H1 (cell line): ENCODE results near the gene PLXNA4. TPM values are rescaled to one million over a fixed set of nuclear protein-coding genes. Genes with fewer than 3 reads are reported as not detected.

Experiments
- CTCF ChIA-PET: fragments of 300-600 bp; sonication (Branson Sonifier 250); formaldehyde crosslinking; loops from one replicate; lab custom pipeline; 2021; ENCODE audit not compliant: partially characterized antibody; lab: Charles Lee
- POLR2A ChIA-PET: fragments of 300-600 bp; sonication (Branson Sonifier 250); formaldehyde crosslinking; loops from one replicate; lab custom pipeline; 2021; ENCODE audit warnings: inconsistent platforms; ENCODE audit not compliant: partially characterized antibody; lab: Charles Lee
- DNase-seq, 2 experiments: peaks; one replicate each; pipeline versions ENCODE4 v3.0.0 to v3.0.0-alpha.2; 2010 to 2022; ENCODE audit warnings: low spot score in 2 of 2, low read depth in 1 of 2, mixed read lengths in 1 of 2
- FAIRE-seq: peaks from 2 replicates; lab custom pipeline; 2011; peaks lifted over from hg19 to GRCh38; lab: Jason Lieb, UNC
- H2AFZ ChIP-seq: 2 replicates; pipeline ENCODE4 v1.8.1; 2012; ENCODE audit warnings: low read length, inconsistent platforms
- H2AK5ac ChIP-seq: 2 replicates; pipeline ENCODE4 v1.6.1; 2013; ENCODE audit warnings: low read depth, low read length
- H2BK120ac ChIP-seq: replicated peaks from 2 replicates; pipeline ENCODE3; 2013; ENCODE audit warnings: low read depth, low read length, inconsistent platforms
- H2BK12ac ChIP-seq: 2 replicates; pipeline ENCODE4 v1.6.1; 2013; ENCODE audit warnings: low read depth, low read length
- H2BK15ac ChIP-seq: 2 replicates; pipeline ENCODE4 v1.6.1; 2013; ENCODE audit warnings: low read length
- H2BK20ac ChIP-seq: 2 replicates; pipeline ENCODE4 v1.6.1; 2013; ENCODE audit warnings: low read length
- H2BK5ac ChIP-seq: 2 replicates; pipeline ENCODE4 v1.6.1; 2013; ENCODE audit warnings: low read depth, low read length
- H3K14ac ChIP-seq: 2 replicates; pipeline ENCODE4 v1.6.1; 2013; ENCODE audit warnings: inconsistent platforms; ENCODE audit not compliant: insufficient read length
- H3K18ac ChIP-seq: 2 replicates; pipeline ENCODE4 v1.6.1; 2013; ENCODE audit warnings: low read length; ENCODE audit errors: extremely low read depth
- H3K23ac ChIP-seq: 2 replicates; pipeline ENCODE4 v1.6.1; 2013; ENCODE audit warnings: inconsistent platforms; ENCODE audit not compliant: insufficient read length
- H3K23me2 ChIP-seq: 2 replicates; pipeline ENCODE4 v1.6.1; 2013; ENCODE audit warnings: low read depth, low read length
- H3K27ac ChIP-seq: 2 replicates; pipeline ENCODE4 v1.6.1; 2011; ENCODE audit warnings: low read depth, low read length, inconsistent platforms
- H3K27me3 ChIP-seq, 4 experiments: replicated peaks in 1 of 4; 1 replicate in 1 of 4; 2 replicates in 3 of 4; pipeline versions ENCODE4 v1.6.1 to v1.8.1; 2011 to 2013; ENCODE audit warnings: low read length in 3 of 4, mild to moderate bottlenecking in 3 of 4, inconsistent platforms in 2 of 4, mixed read lengths in 2 of 4, moderate library complexity in 1 of 4; ENCODE audit not compliant: control insufficient read depth in 3 of 4, insufficient read depth in 3 of 4; ENCODE audit errors: extremely low read depth in 1 of 4
- H3K36me3 ChIP-seq, 4 experiments: 2 replicates each; pipeline versions ENCODE4 v1.6.1 to v1.8.1; 2011 to 2013; ENCODE audit warnings: mild to moderate bottlenecking in 4 of 4, low read length in 3 of 4, moderate library complexity in 2 of 4, control low read depth in 1 of 4, inconsistent platforms in 1 of 4; ENCODE audit not compliant: insufficient read depth in 4 of 4, control insufficient read depth in 2 of 4
- H3K4ac ChIP-seq: replicated peaks from 2 replicates; pipeline ENCODE3; 2013; ENCODE audit warnings: low read length, low read depth, mixed read lengths, inconsistent platforms; ENCODE audit not compliant: insufficient read length
- H3K4me1 ChIP-seq, 4 experiments: replicated peaks in 1 of 4; 1 replicate in 1 of 4; 2 replicates in 3 of 4; pipeline versions ENCODE4 v1.6.1 to v1.8.1; 2011 to 2013; ENCODE audit warnings: low read length in 3 of 4, inconsistent platforms in 2 of 4, mixed read lengths in 1 of 4; ENCODE audit not compliant: insufficient read depth in 4 of 4, control insufficient read depth in 3 of 4
- H3K4me2 ChIP-seq, 2 experiments: 2 replicates each; pipeline versions ENCODE4 v1.6.1 to v1.8.1; 2011 to 2013; ENCODE audit warnings: low read depth in 2 of 2, low read length in 2 of 2, control low read depth in 1 of 2, inconsistent platforms in 1 of 2, mild to moderate bottlenecking in 1 of 2; ENCODE audit not compliant: insufficient read depth in 1 of 2
- H3K4me3 ChIP-seq, 4 experiments: fragments of 200-600, 300-600 bp in 1 of 4; sonication (generic), shearing (Covaris generic), sonication (Bioruptor Twin) in 1 of 4; 2 replicates each; pipeline versions ENCODE4 v1.5.1 to v1.8.1; 2011 to 2016; ENCODE audit warnings: low read length in 4 of 4, low read depth in 3 of 4, control low read depth in 2 of 4, inconsistent platforms in 2 of 4, mild to moderate bottlenecking in 2 of 4, mixed read lengths in 1 of 4, moderate library complexity in 1 of 4; ENCODE audit not compliant: insufficient read depth in 2 of 4; ENCODE audit errors: extremely low read depth in 1 of 4
- H3K56ac ChIP-seq: replicated peaks from 2 replicates; pipeline ENCODE3; 2013; ENCODE audit warnings: low read depth, mild to moderate bottlenecking, mixed read lengths, low read length, inconsistent platforms; ENCODE audit not compliant: insufficient read length
- H3K79me1 ChIP-seq: 2 replicates; pipeline ENCODE4 v1.6.1; 2013; ENCODE audit warnings: low read depth, low read length, control low read depth
- H3K79me2 ChIP-seq, 2 experiments: 2 replicates each; pipeline versions ENCODE4 v1.6.1 to v1.8.1; 2012 to 2013; ENCODE audit warnings: low read length in 2 of 2, mild to moderate bottlenecking in 2 of 2, inconsistent platforms in 1 of 2; ENCODE audit not compliant: insufficient read depth in 2 of 2, control insufficient read depth in 1 of 2
- H3K9ac ChIP-seq, 4 experiments: replicated peaks in 1 of 4; 1 replicate in 1 of 4; 2 replicates in 3 of 4; pipeline versions ENCODE4 v1.6.1 to v1.8.1; 2011 to 2013; ENCODE audit warnings: low read depth in 3 of 4, low read length in 3 of 4, control low read depth in 2 of 4, mild to moderate bottlenecking in 2 of 4, moderate library complexity in 2 of 4, inconsistent platforms in 1 of 4; ENCODE audit errors: extremely low read depth in 1 of 4
- H3K9me3 ChIP-seq, 2 experiments: 2 replicates each; pipeline versions ENCODE4 v1.6.1 to v1.8.1; 2012 to 2013; ENCODE audit warnings: mild to moderate bottlenecking in 2 of 2, moderate library complexity in 2 of 2, control low read depth in 1 of 2, inconsistent platforms in 1 of 2, low read depth in 1 of 2, low read length in 1 of 2, mixed read lengths in 1 of 2; ENCODE audit not compliant: insufficient read depth in 2 of 2
- H4K20me1 ChIP-seq, 2 experiments: replicated peaks in 1 of 2; 2 replicates each; pipeline versions ENCODE3 to v1.8.1; 2011 to 2013; ENCODE audit warnings: inconsistent platforms in 2 of 2, low read length in 2 of 2, mild to moderate bottlenecking in 1 of 2; ENCODE audit not compliant: insufficient read depth in 2 of 2, control insufficient read depth in 1 of 2
- H4K5ac ChIP-seq: 2 replicates; pipeline ENCODE4 v1.6.1; 2013; ENCODE audit warnings: low read length, low read depth, mixed read lengths, inconsistent platforms; ENCODE audit not compliant: insufficient read length
- H4K8ac ChIP-seq: 2 replicates; pipeline ENCODE4 v1.8.0; 2013; ENCODE audit warnings: mild to moderate bottlenecking, moderate library complexity, low read length, inconsistent platforms; ENCODE audit not compliant: insufficient read depth; ENCODE audit errors: extremely low read depth
- H4K91ac ChIP-seq: replicated peaks from 2 replicates; pipeline ENCODE3; 2013; ENCODE audit warnings: low read length, mixed read lengths, inconsistent platforms; ENCODE audit not compliant: insufficient read length
- BRCA1 ChIP-seq: IDR thresholded peaks from 2 replicates; pipeline ENCODE4 v1.6.1; 2012; ENCODE audit warnings: low read depth, low read length, improper control_type of control experiment
- CBX8 ChIP-seq: fragments of 300-800, 300-1000 bp; sonication (generic); IDR thresholded peaks from 2 replicates; pipeline ENCODE4 v1.7.1; 2016; ENCODE audit warnings: low read depth, low read length, borderline replicate concordance
- CEBPB ChIP-seq: IDR thresholded peaks from 2 replicates; pipeline ENCODE4 v1.6.1; 2012; ENCODE audit warnings: low read depth, low read length
- CHD1 ChIP-seq: IDR thresholded peaks from 2 replicates; pipeline ENCODE4 v1.6.1; 2012; ENCODE audit warnings: low read depth, low read length, improper control_type of control experiment
- E2F6 ChIP-seq: IDR thresholded peaks from 2 replicates; pipeline ENCODE4 v1.6.1; 2012; ENCODE audit warnings: inconsistent platforms
- HDAC6 ChIP-seq: IDR thresholded peaks from one replicate; pipeline ENCODE4 v1.7.1; 2012; ENCODE audit warnings: low read depth, mild to moderate bottlenecking, inconsistent platforms, low read length, moderate library complexity
- JUN ChIP-seq: IDR thresholded peaks from 2 replicates; pipeline ENCODE4 v1.6.1; 2011; ENCODE audit warnings: low read depth, mild to moderate bottlenecking, improper control_type of control experiment, low read length
- RFX5 ChIP-seq: IDR thresholded peaks from 2 replicates; pipeline ENCODE4 v1.6.1; 2011; ENCODE audit warnings: low read depth, low read length, improper control_type of control experiment, borderline replicate concordance
- RNF2 ChIP-seq: fragments of 200-900, 300-1000 bp; sonication (generic); IDR thresholded peaks from 2 replicates; pipeline ENCODE4 v1.7.1; 2016; ENCODE audit warnings: borderline replicate concordance, low read depth, mild to moderate bottlenecking, antibody characterized with exemption, low read length; ENCODE audit not compliant: poor library complexity, severe bottlenecking; ENCODE audit errors: missing control alignments
- SP2 ChIP-seq: IDR thresholded peaks from 2 replicates; pipeline ENCODE4 v1.6.1; 2012; ENCODE audit warnings: mild to moderate bottlenecking, low read length, inconsistent platforms
- SRF ChIP-seq: IDR thresholded peaks from 2 replicates; pipeline ENCODE4 v1.6.1; 2011; ENCODE audit warnings: mild to moderate bottlenecking, low read depth, low read length, moderate library complexity
- SUZ12 ChIP-seq: fragments of 200-600 bp; sonication (generic); IDR thresholded peaks from 2 replicates; pipeline ENCODE4 v1.6.1; 2012; ENCODE audit warnings: mild to moderate bottlenecking, inconsistent platforms, low read length, moderate library complexity, mixed read lengths
- TCF12 ChIP-seq: IDR thresholded peaks from 2 replicates; pipeline ENCODE4 v1.6.1; 2011; ENCODE audit warnings: low read depth, mild to moderate bottlenecking, low read length
- WGBS, 2 experiments: shearing (Covaris generic) in 1 of 2; methylation state at CpG; one replicate each; pipeline versions ENCODE4 v1.1.6 to v1.1.7; 2013 to 2015; ENCODE audit warnings: low lambda C conversion rate in 2 of 2, mixed read lengths in 2 of 2, inconsistent platforms in 1 of 2, low coverage in 1 of 2, missing lambda C conversion rate in 1 of 2; ENCODE audit not compliant: insufficient replicate concordance in 2 of 2, insufficient coverage in 1 of 2, insufficient read length in 1 of 2; ENCODE audit errors: extremely low coverage in 1 of 2, missing lambda C conversion rate in 1 of 2; 5-methylcytosine and 5-hydroxymethylcytosine counted together
- polyA plus RNA-seq, 7 experiments: library from polyadenylated mRNA; depleted of rRNA in 3 of 7; stranded (reverse) in 5 of 7; unstranded in 2 of 7; fragments of >200 nt in 5 of 7; fragments of 200-250 nt in 2 of 7; gene quantifications; 1 replicate in 5 of 7; 2 replicates in 1 of 7; 4 replicates in 1 of 7; pipeline versions ENCODE4 v1.2.1 to v1.2.3, GENCODE V29; 2011 to 2013; ENCODE audit warnings: missing spikeins in 2 of 7, mixed read lengths in 2 of 7
- total RNA-seq: library from RNA; stranded (reverse); fragmentation: NEBNext Ultra II Directional; extraction: Animal tissue kit (Norgen Biotek cat#: 25700); gene quantifications from 2 replicates; pipeline ENCODE4 v1.2.1, GENCODE V29; 2021

The PLXNA4 gene
- total and polyA plus RNA-seq, 2 of the 8 experiments (the other 6 are each of a cell fraction or from before 2014, with no cell fraction given): 0.76 to 0.79 TPM

DNA sequence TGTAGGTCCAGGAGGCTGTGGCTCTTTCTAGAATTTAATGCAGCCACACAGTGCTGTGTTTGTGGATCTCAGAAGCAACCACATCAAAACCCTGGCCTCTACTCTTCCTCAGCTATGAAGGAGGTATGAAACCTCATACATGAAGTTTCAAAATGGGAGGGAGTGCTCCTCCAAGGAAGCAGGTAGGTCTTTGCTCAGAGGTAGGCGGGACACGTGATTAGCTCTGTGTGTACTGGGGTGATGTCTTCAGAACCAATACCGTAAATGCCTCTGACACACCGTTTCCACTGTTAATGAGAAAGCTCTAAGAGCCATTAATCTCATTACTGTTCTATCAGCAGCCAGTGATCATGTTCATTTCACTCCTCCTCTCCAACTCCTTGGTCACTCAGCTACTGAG lies 126.1 kb downstream of the PLXNA4 start:
- Histone ChIP-seq H3K4me3 (no peak overlapping the region), H4K5ac (no peak overlapping the region), H3K14ac (no peak overlapping the region), H3K79me1 (no peaks in the 10 kb centered on the region), H3K79me2 (no peaks in the 10 kb centered on the region), H2BK5ac (no peak overlapping the region), H3K4me2 (no peak overlapping the region), H3K56ac (no peak overlapping the region), H3K27ac (no peak overlapping the region), H3K9me3 (no peaks in the 10 kb centered on the region), H2BK15ac (no peak overlapping the region), H3K4ac (no peak overlapping the region), H3K23me2 (no peaks in the 10 kb centered on the region), H2AFZ (no peak overlapping the region), H3K23ac (no peak overlapping the region), H4K20me1 (no peaks in the 10 kb centered on the region), H2BK120ac (no peak overlapping the region), H3K18ac (no peak overlapping the region), H3K4me1 (peaks cover 0 to 4% (median 3%) of the 10 kb centered on the region in 4 experiments; a peak in 5 of 7 replicates), H2BK20ac (no peak overlapping the region), H3K36me3 (no peaks in the 10 kb centered on the region)
- CTCF ChIA-PET: interaction anchor here (0.6 to 1.1 kb wide), 3 partner anchors 11 to 757 kb away, joined by 3 read pairs; no protein-coding TSS in a partner anchor
- 93% methylated on average over 4 of the region's 4 CpGs; no CpG with 5 or more reads in 1 of the 2 experiments for WGBS, 2 experiments
- DNase-seq: no peak
- TF ChIP-seq E2F6 (no peak), SP2 (no peak), RFX5 (no peak), RNF2 (no peak), BRCA1 (no peak), TCF12 (no peak), HDAC6 (no peak), JUN (no peak), SUZ12 (no peak), CHD1 (no peak), CEBPB (no peak), CBX8 (no peak), SRF (no peak)
- TF ChIP-seq, all 59 proteins: peak for 0
- H2AK5ac ChIP-seq: no peak overlapping the region
- H3K27me3 ChIP-seq: no peaks in the 10 kb centered on the region
- H4K8ac ChIP-seq: no peak overlapping the region
- no peak overlapping the region for H3K9ac ChIP-seq
- POLR2A ChIA-PET: no interaction called here
- H2BK12ac ChIP-seq: no peak overlapping the region
- H4K91ac ChIP-seq: no peak overlapping the region
- FAIRE-seq: no peak
